Parathyroid adenoma (tissue), 2 donors: ENCODE measurements around the gene ROPN1.
"Not testable (repeated sequence)": the region's sequence is repeated elsewhere in the genome, so short reads cannot be mapped to it uniquely, and the experiment has no call there.

Source experiments
- H2AFZ ChIP-seq: fragments of 300-600 bp; sonication (generic); one replicate; pipeline ENCODE4 v1.7.0; 2017; ENCODE audit warnings: antibody characterized with exemption, mild to moderate bottlenecking
- H3K27ac ChIP-seq: fragments of 300-600 bp; sonication (generic); one replicate; pipeline ENCODE4 v1.7.0; 2017
- H3K27me3 ChIP-seq: fragments of 300-600 bp; sonication (generic); one replicate; pipeline ENCODE4 v1.7.0; 2017; ENCODE audit warnings: low read length; ENCODE audit not compliant: control insufficient read depth, insufficient read depth
- H3K36me3 ChIP-seq: fragments of 300-600 bp; sonication (generic); one replicate; pipeline ENCODE4 v1.7.0; 2017; ENCODE audit warnings: low read length; ENCODE audit not compliant: control insufficient read depth, insufficient read depth
- H3K4me1 ChIP-seq: fragments of 300-600 bp; sonication (generic); one replicate; pipeline ENCODE4 v1.7.0; 2017; ENCODE audit warnings: control low read depth
- H3K4me2 ChIP-seq: fragments of 300-600 bp; sonication (generic); one replicate; pipeline ENCODE4 v1.7.0; 2017; ENCODE audit warnings: low read length
- H3K4me3 ChIP-seq: fragments of 300-600 bp; sonication (generic); one replicate; pipeline ENCODE4 v1.7.0; 2017; ENCODE audit warnings: low read depth, low read length
- H3K79me2 ChIP-seq: fragments of 300-600 bp; sonication (generic); one replicate; pipeline ENCODE4 v1.7.0; 2017; ENCODE audit warnings: control low read depth
- H3K9ac ChIP-seq: fragments of 300-600 bp; sonication (generic); one replicate; pipeline ENCODE4 v1.7.0; 2017; ENCODE audit warnings: mild to moderate bottlenecking
- H3K9me3 ChIP-seq: fragments of 300-600 bp; sonication (generic); one replicate; pipeline ENCODE4 v1.7.0; 2017; ENCODE audit warnings: low read length; ENCODE audit not compliant: control insufficient read depth
- CTCF ChIP-seq: fragments of 300-600 bp; sonication (generic); IDR thresholded peaks from one replicate; pipeline ENCODE4 v1.7.0; 2017; ENCODE audit warnings: antibody characterized with exemption, mild to moderate bottlenecking
- donor health status: primary hyperparathyroidism.

The ROPN1 gene

GRCh38 chr3:123993818-123994217, 1.9 kb upstream of the ROPN1 start:
- Histone ChIP-seq H3K4me1 (no peaks in the 10 kb centered on the region), H2AFZ (no peak overlapping the region), H3K27me3 (no peaks in the 10 kb centered on the region), H3K36me3 (no peaks in the 10 kb centered on the region), H3K9me3 (no peaks in the 10 kb centered on the region), H3K9ac (no peak overlapping the region), H3K4me2 (no peak overlapping the region), H3K27ac (no peak overlapping the region), H3K79me2 (no peaks in the 10 kb centered on the region), H3K4me3 (no peak overlapping the region)
- no peak for TF ChIP-seq CTCF

- Histone ChIP-seq H3K27ac (no peak overlapping the region), H3K4me1 (no peaks in the 10 kb centered on the region), H3K79me2 (no peaks in the 10 kb centered on the region), H3K36me3 (no peaks in the 10 kb centered on the region), H3K4me3 (no peak overlapping the region), H2AFZ (no peak overlapping the region), H3K9me3 (no peaks in the 10 kb centered on the region), H3K9ac (no peak overlapping the region), H3K4me2 (no peak overlapping the region), H3K27me3 (no peaks in the 10 kb centered on the region)
- TF ChIP-seq CTCF, result no peak
These were observed 5.5 kb downstream of the ROPN1 start for GRCh38 chr3:123986427-123986826.

GRCh38 chr3:123984957-123985356, 7.0 kb downstream of the ROPN1 start:
- Histone ChIP-seq H3K79me2 (no peaks in the 10 kb centered on the region), H3K4me1 (peaks cover 2% of the 10 kb centered on the region), H3K36me3 (no peaks in the 10 kb centered on the region), H3K4me3 (no peak overlapping the region), H3K27me3 (no peaks in the 10 kb centered on the region), H3K27ac (no peak overlapping the region), H3K9ac (no peak overlapping the region), H3K4me2 (no peak overlapping the region), H2AFZ (no peak overlapping the region), H3K9me3 (no peaks in the 10 kb centered on the region)
- TF ChIP-seq CTCF, result no peak

- Histone ChIP-seq H3K27me3 (no peaks in the 10 kb centered on the region), H3K4me2 (no peak overlapping the region)
These were observed 7.6 kb downstream of the ROPN1 start for GRCh38 chr3:123984350-123984749.

GRCh38 chr3:123981317-123981716, 10.6 kb downstream of the ROPN1 start:
- H3K79me2 ChIP-seq, H2AFZ ChIP-seq, H3K4me1 ChIP-seq, H3K36me3 ChIP-seq, H3K4me3 ChIP-seq, H3K9me3 ChIP-seq, H3K27me3 ChIP-seq, H3K9ac ChIP-seq, H3K4me2 ChIP-seq, H3K27ac ChIP-seq: not testable (repeated sequence)

More at GRCh38 chr3:123984350-123984749, 7.6 kb downstream of the ROPN1 start:
- Histone ChIP-seq H3K9ac (no peak overlapping the region), H3K4me3 (no peak overlapping the region), H2AFZ (no peak overlapping the region), H3K79me2 (no peaks in the 10 kb centered on the region), H3K9me3 (no peaks in the 10 kb centered on the region), H3K36me3 (no peaks in the 10 kb centered on the region), H3K4me1 (peaks cover 3% of the 10 kb centered on the region), H3K27ac (no peak overlapping the region)
- TF ChIP-seq CTCF, result no peak
